ENCODE data around the gene GATD1.

GATD1 gene

DNA sequence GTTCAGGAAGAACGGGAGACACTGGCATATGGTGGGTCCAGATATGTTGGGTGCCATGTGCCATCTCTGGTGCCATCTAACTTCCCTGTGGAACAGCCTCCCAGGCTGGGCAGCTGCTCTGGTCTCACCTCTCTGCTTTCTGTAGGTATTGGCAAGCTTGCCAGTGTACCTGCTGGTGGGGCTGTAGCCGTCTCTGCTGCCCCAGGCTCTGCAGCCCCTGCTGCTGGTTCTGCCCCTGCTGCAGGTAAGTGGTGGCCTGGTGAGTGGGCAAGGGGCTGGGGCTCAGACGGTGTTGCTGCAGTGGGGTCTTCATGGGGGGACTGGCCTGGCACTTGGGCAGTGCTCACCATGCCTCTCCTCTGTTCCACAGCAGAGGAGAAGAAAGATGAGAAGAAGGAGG lies 35.1 kb upstream of the GATD1 start:
- DNase-seq (ENCODE audit: low spot score), result no peak

DNA sequence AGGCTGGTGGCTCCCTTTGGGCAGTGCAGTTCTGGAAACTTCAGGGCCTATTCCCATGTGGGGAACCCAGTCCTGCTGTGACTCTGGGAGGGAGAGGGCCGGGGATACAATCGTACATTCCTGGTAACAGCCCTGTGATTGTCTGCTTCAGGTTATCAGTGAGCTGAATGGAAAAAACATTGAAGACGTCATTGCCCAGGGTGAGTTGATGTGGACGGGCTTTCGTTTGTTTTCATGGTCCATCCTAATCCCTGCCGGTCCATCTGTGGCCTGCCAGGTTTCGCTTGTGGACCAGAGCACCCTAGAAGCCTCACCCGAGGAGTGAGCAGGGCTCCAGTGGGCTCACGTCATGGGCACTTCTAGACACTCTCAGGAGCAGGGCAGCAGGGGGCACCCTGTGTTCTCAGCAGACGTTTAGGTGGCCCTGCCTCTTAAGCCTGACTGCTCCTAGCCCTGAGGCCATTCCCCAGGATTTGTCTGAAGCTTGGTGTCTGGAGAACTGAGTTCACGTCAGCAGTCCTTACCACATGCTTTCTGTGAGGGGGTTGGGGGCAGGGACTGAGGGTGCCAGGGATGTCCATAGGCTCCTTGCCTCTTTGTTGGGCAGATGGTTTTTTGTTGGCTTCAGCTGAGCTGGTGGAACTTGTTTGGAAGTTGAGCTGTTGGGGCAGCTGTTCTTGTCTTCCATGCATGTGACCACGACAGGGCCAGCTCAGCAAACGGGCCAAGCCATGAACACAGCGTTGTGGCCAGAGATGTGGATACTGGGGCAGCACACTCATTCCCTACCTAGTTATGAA lies 34.4 kb upstream of the GATD1 start:
- no peak for DNase-seq (ENCODE audit: low spot score)

DNA sequence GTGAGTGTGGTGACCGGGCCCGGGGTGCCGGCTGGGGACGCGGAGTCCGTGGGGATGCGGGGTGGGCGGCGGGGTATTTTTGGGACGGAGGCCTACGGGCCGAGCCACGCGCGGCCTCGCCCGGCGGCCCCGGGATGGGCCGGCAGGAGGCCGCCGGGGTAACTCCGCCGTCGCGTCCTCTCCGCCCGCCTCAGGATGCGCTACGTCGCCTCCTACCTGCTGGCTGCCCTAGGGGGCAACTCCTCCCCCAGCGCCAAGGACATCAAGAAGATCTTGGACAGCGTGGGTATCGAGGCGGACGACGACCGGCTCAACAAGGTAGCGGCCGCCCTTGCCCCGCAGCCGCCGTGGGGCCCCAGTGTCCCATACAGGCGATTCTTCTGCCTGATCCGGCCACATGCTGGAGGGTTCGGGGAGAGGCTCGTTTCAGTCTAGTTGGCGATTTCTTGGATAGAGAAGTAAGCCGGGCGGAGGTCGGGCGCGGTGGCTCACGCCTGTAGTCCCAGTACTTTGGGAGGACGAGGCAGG lies 32.8 kb upstream of the GATD1 start:
- DNase-seq (ENCODE audit: low spot score), result no peak

DNA sequence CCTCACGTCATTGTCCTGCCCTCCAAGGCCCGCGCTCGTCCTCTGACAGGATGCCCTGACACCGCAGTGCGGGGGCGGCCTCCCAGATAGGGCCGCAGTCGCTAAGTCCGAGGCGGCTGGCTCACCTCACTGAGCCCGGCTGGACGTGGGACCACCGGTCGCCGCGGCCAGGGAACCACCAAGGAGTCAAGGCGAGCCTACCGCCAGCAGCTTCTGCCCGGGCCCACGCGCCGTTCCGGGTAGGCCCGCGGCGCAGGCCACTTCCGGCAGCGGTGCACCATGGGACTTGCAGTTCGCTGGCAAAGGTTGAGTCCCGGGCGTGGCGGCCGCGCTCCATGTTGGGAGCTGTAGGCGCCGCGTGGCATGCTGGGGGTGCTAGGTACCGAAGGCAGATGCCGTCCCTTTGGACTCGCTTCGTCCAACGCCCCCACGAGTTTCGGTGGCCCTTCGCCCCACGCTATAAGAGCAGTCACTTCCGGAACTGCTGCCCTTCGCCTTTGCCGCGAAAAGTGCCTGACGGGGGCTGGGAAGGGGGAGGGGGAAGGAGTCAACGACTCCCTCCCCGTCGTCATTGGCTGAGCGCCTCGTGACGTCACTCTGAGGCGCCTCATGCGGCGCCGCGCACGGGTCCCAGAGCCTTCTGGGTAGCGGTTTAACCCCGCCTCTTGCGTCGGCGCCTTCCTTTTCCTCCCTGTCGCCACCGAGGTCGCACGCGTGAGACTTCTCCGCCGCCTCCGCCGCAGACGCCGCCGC lies 32.2 kb upstream of the GATD1 start, which contains the start of gene RPLP2:
Gene RPLP2, plus strand, starts transcription at position 681 of the 753 bp plus-strand sequence. CDS start 268 bp downstream, outside the sequence.
- DNase-seq (ENCODE audit: low spot score), result peak; percentile 96

DNA sequence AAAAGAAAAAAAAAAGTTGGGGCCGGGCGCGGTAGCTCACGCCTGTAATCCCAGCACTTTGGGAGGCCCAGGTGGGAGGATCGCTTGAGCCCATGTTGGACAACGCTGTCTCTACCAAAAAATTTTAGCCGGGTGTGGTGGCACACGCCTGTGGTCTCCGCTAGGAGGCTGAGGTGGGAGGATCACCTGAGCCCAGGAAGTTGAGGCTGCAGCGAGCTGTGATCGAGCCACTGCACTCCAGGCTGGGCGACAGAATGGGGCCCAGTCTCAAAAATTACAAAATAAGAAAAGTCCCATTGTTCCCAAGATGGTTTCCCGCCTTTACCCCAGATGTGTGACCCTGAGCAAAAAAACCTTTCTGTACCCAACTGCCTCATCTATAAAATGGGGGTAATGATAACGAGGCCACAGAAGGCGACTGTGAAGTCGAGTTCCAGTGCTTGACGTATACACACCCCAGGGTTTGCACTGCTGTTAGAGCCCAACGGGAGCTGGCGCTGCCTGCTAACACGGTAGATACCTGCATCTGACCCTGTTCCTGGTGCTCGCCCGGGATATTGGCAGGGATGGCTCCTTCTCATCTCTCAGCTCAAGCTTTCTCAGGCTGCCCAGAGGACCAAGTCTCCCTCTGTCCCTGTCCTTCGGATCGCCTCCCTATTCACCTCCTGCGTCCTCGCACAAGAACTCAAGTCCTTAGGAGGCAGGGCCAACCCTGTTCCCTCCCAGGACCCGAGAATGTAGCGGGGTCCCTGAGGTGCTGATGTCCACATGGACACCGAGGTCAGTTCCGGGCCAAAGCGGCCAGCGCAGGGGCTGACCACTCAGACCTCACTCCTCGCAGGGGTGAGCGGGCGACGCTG lies 31.4 kb upstream of the GATD1 start:
- DNase-seq (ENCODE audit: low spot score), result no peak

DNA sequence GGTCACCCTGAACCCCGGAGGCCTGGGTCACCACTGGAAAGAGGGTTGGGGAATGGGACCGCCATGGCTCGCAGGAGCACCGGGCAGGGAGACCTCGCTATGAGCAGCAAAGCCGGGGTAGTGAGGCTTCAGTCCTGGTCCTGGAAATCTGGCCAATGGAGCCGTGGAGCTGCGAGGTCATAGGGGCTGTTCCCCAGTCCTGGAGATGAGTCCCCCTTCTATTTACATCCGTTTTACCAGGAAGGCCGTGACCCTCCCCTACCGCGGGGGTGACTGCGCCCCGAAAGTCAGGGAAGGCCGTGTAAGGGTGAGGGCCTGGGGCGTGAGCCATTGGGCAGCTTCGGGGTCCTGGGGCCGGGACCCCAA lies 27.3 kb upstream of the GATD1 start:
- DNase-seq (ENCODE audit: low spot score), result no peak

DNA sequence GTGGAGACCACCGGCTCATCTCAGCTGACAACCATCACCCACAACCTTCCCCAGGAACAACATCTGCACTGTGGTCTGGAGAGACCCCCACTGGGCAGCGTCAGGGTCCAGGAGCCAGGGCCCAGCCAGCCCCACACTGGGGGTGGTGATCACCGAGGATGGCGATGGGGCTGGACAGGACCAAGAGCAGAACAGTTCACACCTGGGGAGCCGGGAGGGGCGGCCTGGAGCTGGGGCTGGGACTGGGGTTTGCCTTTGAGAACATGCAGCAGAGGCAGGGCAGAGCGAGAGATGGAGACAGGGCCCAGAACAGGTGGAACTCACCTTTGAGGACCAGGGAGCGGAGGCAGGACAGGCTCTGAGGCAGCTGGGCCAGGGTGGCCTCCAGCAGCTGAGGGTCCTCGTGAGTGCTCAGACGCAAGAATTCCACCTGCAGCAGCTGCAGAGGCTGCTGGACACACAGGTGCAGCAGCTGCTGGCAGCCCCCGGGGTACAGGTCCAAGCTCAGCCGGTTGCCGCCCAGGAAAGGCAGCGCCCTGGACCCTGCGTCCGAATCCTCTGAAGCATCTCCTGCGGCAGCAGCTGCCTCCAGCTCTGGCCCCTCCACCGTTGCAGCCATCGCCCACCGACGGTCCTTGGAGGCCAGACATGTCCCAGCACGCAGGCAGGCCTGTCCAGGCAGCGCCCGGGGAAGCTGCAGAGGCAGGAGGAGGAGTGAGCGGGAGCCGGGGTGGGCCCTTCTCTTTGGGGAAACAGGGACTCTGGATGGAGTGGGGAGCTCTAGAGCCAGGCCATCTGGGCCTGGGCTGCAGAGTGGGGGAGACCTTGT lies 26.7 kb upstream of the GATD1 start:
- no peak for DNase-seq (ENCODE audit: low spot score)

DNA sequence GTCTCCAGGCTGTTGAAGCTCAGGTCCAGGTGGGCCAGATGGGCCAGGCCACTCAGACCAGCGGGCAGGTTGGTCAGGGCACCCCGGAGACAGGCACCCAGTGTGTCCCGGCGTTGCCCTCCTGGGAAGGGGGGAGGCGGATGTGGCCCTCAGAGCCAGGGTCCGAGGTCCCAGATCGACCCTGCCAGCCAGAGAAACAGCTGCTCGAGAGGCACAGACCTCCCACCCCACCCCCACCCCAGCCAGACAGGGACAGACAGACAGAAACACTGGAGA lies 26.1 kb upstream of the GATD1 start:
- no peak for DNase-seq (ENCODE audit: low spot score)

DNA sequence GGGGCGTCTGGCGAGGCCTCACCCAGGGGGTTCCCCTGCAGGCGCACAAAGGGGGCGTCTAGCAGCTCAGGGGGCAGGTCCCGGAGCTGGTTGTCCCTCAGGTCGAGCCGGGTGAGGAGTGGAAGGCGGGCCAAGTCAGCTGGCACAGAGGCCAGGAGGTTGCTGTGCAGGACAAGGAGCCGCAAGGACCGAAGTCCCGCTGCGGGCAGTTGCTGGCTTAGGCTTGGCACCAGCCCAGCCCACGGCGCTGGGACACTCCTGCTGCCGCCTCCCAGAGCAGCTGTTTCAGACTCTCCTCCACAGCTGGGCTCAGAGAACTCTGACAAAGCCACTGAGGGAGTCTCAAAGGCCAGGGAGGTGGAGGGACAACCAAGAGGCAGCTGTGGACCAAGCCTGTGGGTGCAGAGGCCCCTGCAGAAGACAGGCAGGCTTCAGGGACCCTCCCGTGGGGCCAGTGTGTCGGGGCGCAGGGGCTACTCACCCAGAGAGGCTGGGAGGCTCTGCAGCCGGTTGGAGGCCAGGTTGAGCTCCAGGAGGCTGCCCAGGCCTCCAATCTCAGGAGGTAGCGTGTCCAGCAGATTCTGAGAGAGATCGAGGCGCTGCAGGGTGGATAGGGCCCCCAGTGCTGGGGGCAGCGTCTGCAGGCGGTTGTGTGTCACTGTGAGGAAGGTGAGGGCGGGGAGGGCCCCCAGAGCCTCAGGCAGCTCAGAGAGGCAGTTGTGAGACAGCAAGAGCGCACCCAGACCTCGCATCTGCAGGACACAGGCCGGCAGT lies 25.6 kb upstream of the GATD1 start:
- DNase-seq (ENCODE audit: low spot score), result no peak

DNA sequence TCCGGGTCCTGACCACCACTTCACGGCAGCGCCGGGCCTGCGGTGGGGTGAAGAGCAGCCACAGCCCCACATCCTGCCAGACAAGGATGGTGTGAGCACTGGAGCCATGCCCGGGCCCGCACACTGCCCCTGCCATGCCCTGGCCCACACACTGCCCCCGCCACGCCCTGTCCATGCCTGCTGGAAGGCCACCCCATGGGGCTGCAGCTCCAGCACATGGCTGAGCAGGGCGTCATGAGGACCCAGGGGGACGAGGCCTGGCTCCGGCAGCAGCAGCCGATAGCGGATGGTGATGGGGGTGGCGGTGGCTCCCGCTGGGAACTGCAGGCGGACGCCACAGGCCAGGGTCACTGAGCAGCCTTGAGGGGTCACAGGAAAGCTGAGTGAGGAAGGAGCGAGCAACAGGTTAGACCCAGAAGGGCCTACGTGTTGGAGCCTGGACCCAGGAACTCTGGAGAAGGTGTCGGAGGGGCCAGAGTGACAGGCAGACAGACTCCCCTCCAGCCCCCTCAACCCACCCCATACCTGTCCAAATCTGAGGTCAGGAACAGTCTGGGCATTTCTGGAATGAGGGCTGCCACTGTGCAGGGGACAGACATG lies 24.8 kb upstream of the GATD1 start:
- DNase-seq (ENCODE audit: low spot score), result no peak

DNA sequence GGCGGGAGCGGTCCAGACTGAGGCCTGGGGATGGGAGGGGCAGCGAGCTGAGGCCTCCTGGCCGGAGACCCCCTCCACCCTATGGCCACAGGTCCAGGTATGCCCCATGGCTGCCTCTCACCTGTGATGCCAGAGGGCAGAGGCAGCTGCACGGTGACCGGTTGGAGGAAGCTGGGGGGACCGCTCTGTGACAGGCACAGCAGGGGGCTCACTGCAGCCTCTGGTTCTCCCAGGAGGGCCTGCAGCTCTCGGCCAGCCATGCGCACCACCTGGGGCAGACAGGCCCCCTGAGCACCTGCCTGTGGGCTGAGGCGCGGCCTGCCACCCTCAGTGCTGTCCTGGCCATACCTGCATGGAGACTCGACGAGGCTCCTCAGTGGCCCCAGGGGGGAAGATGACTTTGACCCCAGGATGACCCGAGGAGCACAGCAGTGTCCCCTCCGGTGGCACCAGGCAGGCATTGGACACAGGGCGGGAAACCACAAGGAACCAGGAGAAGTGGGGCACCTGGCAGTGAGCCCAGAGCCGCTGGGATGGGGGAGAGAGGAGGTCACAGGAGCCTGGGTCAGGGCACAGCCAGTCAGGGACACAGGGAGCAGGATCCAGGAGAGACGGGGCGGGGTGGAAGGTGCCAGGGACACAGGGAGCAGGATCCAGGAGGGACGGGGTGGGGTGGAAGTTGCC lies 24.0 kb upstream of the GATD1 start:
- DNase-seq (ENCODE audit: low spot score), result no peak

DNA sequence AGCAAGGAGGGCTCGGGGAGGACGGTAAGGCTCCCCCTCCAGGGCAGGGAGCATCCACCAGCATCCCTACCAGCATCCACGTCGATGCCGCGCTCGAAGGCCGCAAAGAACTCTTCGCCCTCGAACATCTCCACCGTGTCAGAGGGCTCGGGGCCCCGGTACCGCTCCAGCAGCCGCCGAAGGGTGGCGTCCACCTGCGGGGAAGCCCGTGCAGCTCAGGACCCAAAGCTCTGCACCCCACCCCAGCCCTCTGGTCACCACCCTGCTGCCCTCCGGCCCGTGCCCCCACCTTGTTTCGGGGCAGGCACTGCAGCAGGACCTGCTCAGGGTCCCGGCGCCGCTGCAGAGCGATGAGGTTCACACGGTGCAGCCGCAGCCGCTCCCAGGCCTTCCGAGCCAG lies 23.2 kb upstream of the GATD1 start:
- DNase-seq (ENCODE audit: low spot score), result no peak

DNA sequence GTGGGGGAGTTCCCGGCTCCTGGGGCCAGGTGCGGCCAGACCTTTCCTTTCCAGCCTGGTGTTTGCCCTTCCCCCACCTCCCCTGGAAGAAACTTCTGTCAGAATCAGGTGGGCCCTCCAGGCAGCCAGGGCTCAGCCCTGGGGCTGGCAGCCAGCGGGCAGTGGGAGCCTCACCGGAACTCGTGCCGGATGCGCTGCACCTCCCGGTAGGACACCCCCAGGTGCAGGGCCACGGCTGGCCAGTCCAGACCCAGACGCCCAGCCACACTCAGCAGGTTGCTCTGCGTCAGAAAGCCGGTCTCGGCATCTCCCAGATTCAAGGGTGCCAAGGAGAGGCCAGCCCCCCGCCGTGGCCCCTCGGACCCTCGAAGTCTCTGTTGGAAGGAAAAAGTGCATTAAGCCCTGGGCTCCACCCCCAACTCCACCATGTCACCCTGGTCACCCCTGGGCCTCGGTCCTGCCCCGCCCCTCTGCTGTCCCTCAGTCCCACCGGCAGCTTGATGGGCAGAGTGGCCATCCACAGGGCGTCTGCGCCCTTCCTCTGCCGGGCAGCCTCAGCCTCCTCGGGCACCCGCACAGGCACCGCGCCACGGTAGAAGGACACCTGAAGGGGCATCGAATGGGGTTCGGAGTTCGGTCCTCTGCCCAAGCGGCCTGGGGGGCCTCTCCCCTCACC lies 22.5 kb upstream of the GATD1 start:
- DNase-seq (ENCODE audit: low spot score), result no peak

DNA sequence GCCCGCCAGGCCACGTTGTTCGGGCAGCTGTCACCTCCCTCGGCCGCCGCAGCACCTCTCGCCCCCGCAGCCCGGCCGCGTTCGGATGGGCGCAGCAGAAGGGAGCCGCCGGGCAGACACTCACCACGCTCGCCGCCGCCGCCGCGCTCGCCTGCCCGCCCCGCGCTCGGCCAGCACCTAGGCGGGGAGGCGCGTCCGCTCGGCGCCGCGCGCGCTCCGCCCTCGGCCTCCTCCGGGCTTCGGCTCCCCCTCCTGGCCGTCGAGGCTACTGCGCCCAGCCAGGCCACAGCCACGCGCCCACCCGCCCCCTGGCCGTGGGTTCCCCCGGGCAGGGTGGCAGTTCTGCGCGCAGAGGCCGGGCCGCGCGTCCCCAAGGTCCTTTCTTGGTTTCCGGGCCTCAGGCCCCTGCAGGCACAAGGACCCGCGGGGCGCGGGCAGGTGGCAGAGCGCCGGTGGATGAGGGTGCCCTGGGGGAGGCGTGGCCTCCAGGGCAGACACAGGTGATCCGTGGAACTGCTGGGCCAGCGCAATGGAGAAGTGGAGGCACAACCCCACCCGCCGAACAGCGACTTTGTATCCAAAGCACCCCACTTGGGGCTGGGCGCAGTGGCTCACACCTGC lies 20.9 kb upstream of the GATD1 start, which contains the start of gene SLC25A22:
Gene SLC25A22, minus strand, starts transcription at position 189 of the 621 bp plus-strand sequence. CDS start 3,275 bp downstream, outside the sequence.
- DNase-seq (ENCODE audit: low spot score), result peak; percentile 93

DNA sequence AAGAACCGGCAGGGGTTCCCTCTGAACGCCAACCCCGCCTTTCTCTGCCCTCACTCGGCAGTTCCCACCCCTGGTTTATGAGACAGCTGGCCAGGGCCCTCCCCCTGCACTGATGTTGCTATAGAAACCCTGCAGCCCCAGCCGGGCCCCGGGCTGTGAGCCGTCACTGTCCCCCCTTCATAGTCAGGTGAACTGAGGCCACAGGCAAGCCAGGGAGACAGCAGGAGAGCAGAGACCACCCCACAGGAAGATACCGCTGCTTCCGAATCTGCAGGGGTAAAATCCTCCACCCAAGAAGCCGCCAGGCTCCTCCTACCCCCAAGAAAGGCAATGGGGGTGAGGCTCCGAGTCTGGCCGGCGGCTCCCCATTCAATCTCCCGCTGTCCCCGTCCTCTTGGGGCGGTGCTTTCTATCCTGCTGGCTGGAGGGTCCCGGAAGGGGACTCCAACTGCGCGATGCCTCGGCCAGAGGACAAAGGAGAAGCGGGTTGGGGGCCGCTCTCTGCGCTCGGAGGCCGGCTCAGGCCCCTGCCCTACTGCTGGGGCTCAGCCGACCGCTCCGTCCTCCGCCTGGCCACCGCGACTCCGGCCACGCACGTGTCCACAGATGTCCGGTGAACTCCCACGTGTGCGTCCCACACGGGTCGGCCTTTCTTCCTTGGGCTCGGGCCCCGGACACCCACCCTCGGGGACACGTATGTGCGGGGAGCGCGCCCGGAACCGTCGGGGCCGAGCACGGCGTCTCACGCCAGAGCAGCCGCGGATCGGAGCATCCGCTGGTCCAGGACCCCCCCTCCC lies 20.2 kb upstream of the GATD1 start:
- peak; percentile 80 for DNase-seq (ENCODE audit: low spot score)

DNA sequence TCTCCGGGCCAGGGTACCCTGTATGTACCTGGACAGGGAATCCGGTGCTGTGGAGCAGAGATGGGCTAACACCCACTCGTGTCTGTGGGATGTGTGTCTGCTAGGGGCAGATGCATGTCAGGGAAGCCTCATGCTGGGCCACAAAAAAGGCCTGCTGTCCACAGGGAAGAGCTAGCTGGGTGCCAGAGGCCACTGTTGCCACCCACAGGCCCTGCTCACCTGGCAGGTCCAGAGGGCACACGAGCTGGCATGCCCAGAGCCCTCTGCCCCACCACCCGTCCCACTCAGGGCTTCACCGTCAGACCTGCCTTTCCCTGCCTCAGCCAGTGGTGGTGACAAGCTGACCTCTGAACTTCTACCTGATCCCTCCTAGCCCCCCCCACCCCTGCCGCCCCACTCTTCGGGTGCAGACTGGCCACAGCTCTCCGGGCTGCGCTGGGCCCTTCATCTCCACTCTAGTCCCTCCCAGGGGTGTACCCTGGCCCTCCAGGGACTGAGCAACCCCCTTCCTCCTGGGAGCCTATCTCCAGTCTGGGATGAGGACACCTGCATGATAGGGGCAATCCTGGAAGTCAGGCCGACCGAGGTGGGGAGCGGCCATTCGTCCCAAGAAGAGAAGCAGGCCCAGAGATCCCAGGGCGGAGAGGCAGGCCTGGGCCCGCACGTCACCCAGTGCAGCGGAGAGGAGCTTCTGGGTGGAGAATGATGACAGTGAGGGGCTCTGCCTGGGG lies 19.4 kb upstream of the GATD1 start:
- DNase-seq (ENCODE audit: low spot score), result no peak
